Ishikawa (cell line): ENCODE data around the gene AUTS2.

Experiments
- CEBPB ChIP-seq: IDR thresholded peaks from 2 replicates; pipeline ENCODE4 v1.6.1; 2012
- CREB1 ChIP-seq: IDR thresholded peaks from 2 replicates; pipeline ENCODE4 v1.6.1; 2012; ENCODE audit warnings: low read depth
- EGR1 ChIP-seq: IDR thresholded peaks from 2 replicates; pipeline ENCODE4 v1.6.1; 2012
- EP300 ChIP-seq: IDR thresholded peaks from 2 replicates; pipeline ENCODE4 v1.6.1; 2012; ENCODE audit warnings: borderline replicate concordance
- FOXM1 ChIP-seq: IDR thresholded peaks from 2 replicates; pipeline ENCODE4 v1.6.1; 2012; ENCODE audit warnings: low read depth, borderline replicate concordance
- MAX ChIP-seq: IDR thresholded peaks from 2 replicates; pipeline ENCODE4 v1.6.1; 2012
- NFIC ChIP-seq: IDR thresholded peaks from 2 replicates; pipeline ENCODE4 v1.6.1; 2012
- RAD21 ChIP-seq: IDR thresholded peaks from 2 replicates; pipeline ENCODE4 v1.6.1; 2012; ENCODE audit warnings: low read depth
- REST ChIP-seq: IDR thresholded peaks from 2 replicates; pipeline ENCODE4 v1.6.1; 2012; ENCODE audit warnings: low read depth, mild to moderate bottlenecking
- TAF1 ChIP-seq: IDR thresholded peaks from 2 replicates; pipeline ENCODE4 v1.6.1; 2012; ENCODE audit warnings: low read depth, mild to moderate bottlenecking
- TCF12 ChIP-seq: IDR thresholded peaks from 2 replicates; pipeline ENCODE4 v1.6.1; 2012; ENCODE audit warnings: low read depth
- TEAD4 ChIP-seq: IDR thresholded peaks from 2 replicates; pipeline ENCODE4 v1.6.1; 2012
- USF1 ChIP-seq: IDR thresholded peaks from 2 replicates; pipeline ENCODE4 v1.6.1; 2012
- YY1 ChIP-seq: IDR thresholded peaks from 2 replicates; pipeline ENCODE4 v1.6.1; 2012; ENCODE audit warnings: low read depth
- ZBTB7A ChIP-seq: IDR thresholded peaks from 2 replicates; pipeline ENCODE4 v1.6.1; 2012; ENCODE audit warnings: low read depth

AUTS2 gene

GRCh38 chr7:70072220-70072619 is 473.9 kb downstream of the AUTS2 start:
- TF ChIP-seq TCF12, result no peak

GRCh38 chr7:70076325-70076724 is 478.1 kb downstream of the AUTS2 start:
- TF ChIP-seq RAD21 (no peak), YY1 (no peak), NFIC (no peak), TEAD4 (no peak), MAX (no peak), TAF1 (no peak), EP300 (no peak), TCF12 (no peak), FOXM1 (no peak), ZBTB7A (no peak), EGR1 (no peak), REST (no peak)

GRCh38 chr7:70082099-70082611 is 483.9 kb downstream of the AUTS2 start:
- no peak for TF ChIP-seq REST
- no peak for TF ChIP-seq TCF12
- TF ChIP-seq YY1, result no peak
- no peak for TF ChIP-seq CEBPB
- no peak for TF ChIP-seq USF1
- TF ChIP-seq CREB1, result no peak
- TF ChIP-seq FOXM1, result no peak

- no peak for TF ChIP-seq EGR1
- TF ChIP-seq CREB1, result no peak
- TF ChIP-seq YY1, result no peak
- TF ChIP-seq RAD21, result no peak
- TF ChIP-seq TAF1, result no peak
Measured at GRCh38 chr7:70091362-70091761, 493.1 kb downstream of the AUTS2 start.

- no peak for TF ChIP-seq FOXM1
Measured at GRCh38 chr7:70092314-70093204, 494.3 kb downstream of the AUTS2 start.

GRCh38 chr7:70093205-70093904 is 495.1 kb downstream of the AUTS2 start:
- no peak for TF ChIP-seq CEBPB
- TF ChIP-seq MAX, result no peak
- no peak for TF ChIP-seq ZBTB7A
- no peak for TF ChIP-seq USF1
- no peak for TF ChIP-seq TEAD4
- no peak for TF ChIP-seq TCF12
- no peak for TF ChIP-seq EGR1
- TF ChIP-seq FOXM1, result no peak
- no peak for TF ChIP-seq RAD21
- TF ChIP-seq REST, result no peak
- TF ChIP-seq EP300, result no peak
- no peak for TF ChIP-seq CREB1
- no peak for TF ChIP-seq YY1
- TF ChIP-seq TAF1, result no peak
- TF ChIP-seq NFIC, result no peak
